Smooth muscle cell of the coronary artery (primary cell): ENCODE results near the gene RSPO4. TPM values are rescaled to one million over a fixed set of nuclear protein-coding genes. Genes with fewer than 3 reads are reported as not detected.

Experiments
- total RNA-seq: library from RNA; depleted of rRNA; stranded (reverse); fragments of >200 nt; gene quantifications from 2 replicates; pipeline ENCODE4 v1.2.3, GENCODE V29; 2014; ENCODE audit warnings: low replicate concordance

The RSPO4 gene
- total RNA-seq, result not detected in 2 replicates

GRCh38 chr20:1001911-1002681 lies at the start of gene RSPO4:
RSPO4 (minus strand) TSS chr20:1002311; CDS start chr20:1002164, 147 bp downstream.

GRCh38 chr20:916125-916799 lies 85.8 kb downstream of the RSPO4 start, which contains the start of gene ANGPT4:
ANGPT4 (minus strand) TSS chr20:916334; CDS start chr20:916214, 120 bp downstream.

Other genes with a start within 250 kb of the RSPO4 start
- not detected in 2 replicates for gene SLC52A3, start 233.8 kb downstream of the RSPO4 start, total RNA-seq
- gene FAM110A, start 168.6 kb downstream of the RSPO4 start, total RNA-seq, result 0.47 and 1.4 TPM in 2 replicates
- not detected in 2 replicates for gene ANGPT4, start 86.0 kb downstream of the RSPO4 start, total RNA-seq
- gene PSMF1, start 116.3 kb upstream of the RSPO4 start, total RNA-seq, result 17.4 and 20.2 TPM in 2 replicates
- gene TMEM74B, start 182.7 kb upstream of the RSPO4 start, total RNA-seq, result not detected in 2 replicates
- not detected in 2 replicates for gene C20orf202, start 201.1 kb upstream of the RSPO4 start, total RNA-seq
- gene RAD21L1, start 223.7 kb upstream of the RSPO4 start, total RNA-seq, result not detected in 2 replicates